GM12892 (cell line): ENCODE data around the gene KIAA0513.

Experiments used
- POLR2A ChIP-seq: IDR thresholded peaks from 2 replicates; pipeline ENCODE4 v1.6.1; 2011; ENCODE audit warnings: low read depth, low read length, control low read depth
- POLR2AphosphoS5 ChIP-seq: IDR thresholded peaks from 2 replicates; pipeline ENCODE4 v1.6.1; 2011; ENCODE audit warnings: low read depth, low read length, control low read depth

- TF ChIP-seq POLR2AphosphoS5: no peak
- no peak for TF ChIP-seq POLR2A
Measured at GRCh38 chr16:85062323-85062722, 34.7 kb downstream of the KIAA0513 start.
